HEK293T (cell line): ENCODE data around the gene ASPA.

Experiments used
- CTCF ChIA-PET: fragments of 350-600 bp; formaldehyde crosslinking; extraction: SDS; loops from one replicate; lab custom pipeline; 2021; ENCODE audit warnings: antibody characterized with exemption, inconsistent platforms; lab: Yijun Ruan, JAX
- POLR2A ChIA-PET: fragments of 350-600 bp; formaldehyde crosslinking; extraction: SDS; loops from one replicate; lab custom pipeline; 2020; ENCODE audit warnings: antibody characterized with exemption, inconsistent platforms; lab: Yijun Ruan, JAX
- DNase-seq: peaks from one replicate; pipeline ENCODE4 v3.0.0; 2012; ENCODE audit warnings: mixed read lengths; ENCODE audit errors: extremely low spot score
- ARNT ChIP-seq: fragments of 450-650 bp; IDR thresholded peaks from 2 replicates; pipeline ENCODE4 v1.6.1; 2017; ENCODE audit warnings: mild to moderate bottlenecking
- BHLHE40 ChIP-seq: fragments of 450-650 bp; IDR thresholded peaks from 2 replicates; pipeline ENCODE4 v1.6.1; 2016; ENCODE audit warnings: mild to moderate bottlenecking, moderate library complexity, borderline replicate concordance
- CTBP1 ChIP-seq: fragments of 450-650 bp; IDR thresholded peaks from 2 replicates; pipeline ENCODE4 v1.6.1; 2016; ENCODE audit warnings: borderline replicate concordance
- ELF4 ChIP-seq: fragments of 450-650 bp; IDR thresholded peaks from 2 replicates; pipeline ENCODE4 v1.6.1; 2017; ENCODE audit warnings: antibody characterized with exemption
- FOXA1 ChIP-seq: fragments of 450-650 bp; IDR thresholded peaks from 2 replicates; pipeline ENCODE4 v1.6.1; 2016; ENCODE audit warnings: mild to moderate bottlenecking
- FOXK2 ChIP-seq: fragments of 450-650 bp; IDR thresholded peaks from 2 replicates; pipeline ENCODE4 v1.6.1; 2016; ENCODE audit warnings: mild to moderate bottlenecking
- FOXM1 ChIP-seq: fragments of 450-650 bp; IDR thresholded peaks from 2 replicates; pipeline ENCODE4 v1.6.1; 2017; ENCODE audit warnings: mild to moderate bottlenecking, borderline replicate concordance
- HDGF ChIP-seq: fragments of 450-650 bp; IDR thresholded peaks from 2 replicates; pipeline ENCODE4 v1.6.1; 2017; ENCODE audit warnings: antibody characterized with exemption, borderline replicate concordance
- L3MBTL2 ChIP-seq: fragments of 450-650 bp; conservative IDR thresholded peaks from 2 replicates; pipeline ENCODE4 v1.6.1; 2016; ENCODE audit warnings: mild to moderate bottlenecking
- LEF1 ChIP-seq: fragments of 450-650 bp; IDR thresholded peaks from 2 replicates; pipeline ENCODE4 v1.6.1; 2017; ENCODE audit warnings: mild to moderate bottlenecking, borderline replicate concordance
- NFRKB ChIP-seq: fragments of 450-650 bp; IDR thresholded peaks from 2 replicates; pipeline ENCODE4 v1.6.1; 2016; ENCODE audit warnings: mild to moderate bottlenecking, moderate library complexity
- PKNOX1 ChIP-seq: fragments of 450-650 bp; IDR thresholded peaks from 2 replicates; pipeline ENCODE4 v1.6.1; 2016
- SP1 ChIP-seq: fragments of 450-650 bp; IDR thresholded peaks from 2 replicates; pipeline ENCODE4 v1.6.1; 2017
- SUZ12 ChIP-seq: fragments of 450-650 bp; IDR thresholded peaks from 2 replicates; pipeline ENCODE4 v1.6.1; 2016; ENCODE audit warnings: mild to moderate bottlenecking
- TARDBP ChIP-seq: fragments of 450-650 bp; IDR thresholded peaks from 2 replicates; pipeline ENCODE4 v1.6.1; 2016
- ZNF384 ChIP-seq: fragments of 450-650 bp; IDR thresholded peaks from 2 replicates; pipeline ENCODE4 v1.6.1; 2016

ASPA gene

GRCh38 chr17:3539881-3540540 is 64.2 kb downstream of the ASPA start:
- ChIA-PET CTCF (no interaction called here), POLR2A (no interaction called here)
- TF ChIP-seq ZNF384, result no peak
- no peak for TF ChIP-seq LEF1
- no peak for TF ChIP-seq SUZ12
- no peak for TF ChIP-seq L3MBTL2
- no peak for TF ChIP-seq TARDBP
- TF ChIP-seq FOXA1, result no peak
- no peak for TF ChIP-seq ELF4
- no peak for TF ChIP-seq FOXK2
- no peak for TF ChIP-seq CTBP1
- TF ChIP-seq FOXM1, result no peak
- no peak for TF ChIP-seq PKNOX1
- no peak for TF ChIP-seq HDGF
- DNase-seq, result no peak

DNA sequence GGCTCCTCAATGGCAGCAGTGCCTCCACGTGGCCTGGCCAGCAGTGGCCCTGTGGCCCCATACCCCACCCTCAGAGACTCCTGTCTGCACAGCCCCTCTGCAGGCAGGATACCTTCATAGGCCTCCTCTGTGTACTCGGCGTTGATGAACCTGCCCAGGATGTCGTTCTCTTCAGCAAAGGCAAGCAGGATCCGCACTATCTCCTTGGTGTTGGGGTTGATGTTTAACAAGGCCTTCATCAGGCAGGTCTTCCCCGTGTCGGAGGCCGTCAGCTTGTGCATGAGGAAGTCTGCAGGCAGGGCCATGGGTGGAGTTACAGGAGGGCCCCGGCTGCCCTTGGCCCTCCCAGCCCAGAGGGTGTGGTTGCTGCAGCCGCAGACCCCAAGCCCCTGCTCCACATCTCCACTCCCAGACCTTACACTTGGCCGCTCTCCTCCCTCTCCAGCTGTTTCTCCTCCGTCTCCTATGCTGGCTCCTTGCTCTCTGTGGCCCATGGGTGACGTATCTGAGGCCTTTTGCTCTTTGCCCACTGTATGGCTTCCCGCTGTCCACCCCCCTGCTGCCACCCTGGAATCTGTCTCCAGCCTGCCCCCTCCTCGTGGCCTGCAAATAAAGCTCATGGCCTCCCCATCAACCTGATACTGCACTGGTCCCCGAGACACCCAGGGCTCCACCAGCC is 66.8 kb downstream of the ASPA start:
- CTCF ChIA-PET, result no interaction called here
- DNase-seq, result no peak
- TF ChIP-seq ARNT (no peak), NFRKB (no peak), ELF4 (no peak), SUZ12 (no peak), ZNF384 (no peak), FOXM1 (no peak), FOXK2 (no peak), FOXA1 (no peak), SP1 (no peak), CTBP1 (no peak), LEF1 (no peak), BHLHE40 (no peak), PKNOX1 (no peak), TARDBP (no peak), HDGF (no peak), L3MBTL2 (no peak)
- POLR2A ChIA-PET, result no interaction called here

GRCh38 chr17:3543453-3543852 is 67.7 kb downstream of the ASPA start:
- no peak for DNase-seq
- ChIA-PET CTCF (no interaction called here), POLR2A (no interaction called here)
- no peak for TF ChIP-seq FOXK2
- TF ChIP-seq FOXM1, result no peak
- TF ChIP-seq CTBP1, result no peak
- TF ChIP-seq SP1, result no peak
- TF ChIP-seq PKNOX1, result no peak
- TF ChIP-seq L3MBTL2, result no peak
- no peak for TF ChIP-seq ARNT
- TF ChIP-seq FOXA1, result no peak
- TF ChIP-seq HDGF, result no peak
- no peak for TF ChIP-seq NFRKB
- no peak for TF ChIP-seq SUZ12

- ChIA-PET POLR2A (no interaction called here), CTCF (no interaction called here)
- no peak for DNase-seq
- TF ChIP-seq CTBP1 (no peak), FOXA1 (no peak), NFRKB (no peak), ZNF384 (no peak), SUZ12 (no peak), HDGF (no peak), FOXK2 (no peak), LEF1 (no peak), L3MBTL2 (no peak)
Observed at GRCh38 chr17:3544365-3544764, 68.6 kb downstream of the ASPA start.

DNA sequence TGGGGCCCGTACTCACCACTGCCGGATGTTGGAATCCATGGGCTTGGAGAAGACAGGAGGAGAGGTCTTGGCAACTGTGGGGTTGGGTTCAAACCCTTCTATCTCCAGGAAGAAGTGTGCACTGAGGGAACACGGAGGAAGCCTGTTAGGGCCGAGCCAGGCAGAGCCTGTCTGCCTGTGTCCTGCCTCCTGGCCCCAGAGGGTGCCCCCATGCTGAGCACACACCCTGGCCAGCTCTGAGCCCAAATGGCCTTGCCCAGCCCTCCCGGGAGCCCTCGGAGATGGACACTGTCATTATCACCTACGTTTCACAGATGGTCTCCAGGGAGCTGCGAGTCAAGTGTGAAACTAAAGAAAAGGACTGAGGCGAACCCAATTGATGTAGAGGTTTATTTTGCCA is 69.4 kb downstream of the ASPA start:
- DNase-seq, result no peak
- ChIA-PET POLR2A (no interaction called here), CTCF (interaction anchor here (1.3 kb wide), 1 partner anchor 9 kb away, joined by 3 read pairs; no protein-coding TSS in a partner anchor)
- TF ChIP-seq SP1 (no peak), HDGF (no peak), FOXA1 (no peak), NFRKB (no peak), FOXK2 (no peak), SUZ12 (no peak), ARNT (no peak), LEF1 (no peak), BHLHE40 (no peak), ELF4 (no peak), CTBP1 (no peak), FOXM1 (no peak), TARDBP (no peak), PKNOX1 (no peak), L3MBTL2 (no peak), ZNF384 (no peak)
